Hepatocyte (in vitro differentiated cells): ENCODE results near the gene SCYGR4. TPM values are rescaled to one million over a fixed set of nuclear protein-coding genes. Genes with fewer than 3 reads are reported as not detected.

ENCODE experiments used
- polyA plus RNA-seq: library from polyadenylated mRNA; unstranded; fragments of >200 nt; fragmentation: Nextera tagmentation; extraction: Ambion mirVana; gene quantifications from 2 replicates; pipeline ENCODE4 v1.2.1, GENCODE V29; 2016
- total RNA-seq: library from RNA; depleted of rRNA; stranded (reverse); fragments of >200 nt; gene quantifications from 2 replicates; pipeline ENCODE4 v1.2.3, GENCODE V29; 2014

Gene SCYGR4
- total and polyA plus RNA-seq, 2 experiments from 2014 or later, result not detected

Other genes with a start within 250 kb of the SCYGR4 start
- gene TM4SF20, start 238.2 kb upstream of the SCYGR4 start, total RNA-seq, result 44.6 and 46.6 TPM in 2 replicates
- 9.3 and 14.2 TPM in 2 replicates for gene TM4SF20, start 238.2 kb upstream of the SCYGR4 start, polyA plus RNA-seq
- gene SCYGR1, start 229.5 kb upstream of the SCYGR4 start, total RNA-seq, result not detected in 2 replicates
- gene SCYGR1, start 229.5 kb upstream of the SCYGR4 start, polyA plus RNA-seq, result not detected in 2 replicates
- 86.4 and 91.6 TPM in 2 replicates for gene AGFG1, start 145.3 kb upstream of the SCYGR4 start, total RNA-seq
- gene AGFG1, start 145.3 kb upstream of the SCYGR4 start, polyA plus RNA-seq, result 54.4 and 62.4 TPM in 2 replicates
- not detected in 2 replicates for gene SCYGR2, start 18.6 kb upstream of the SCYGR4 start, total RNA-seq
- gene SCYGR2, start 18.6 kb upstream of the SCYGR4 start, polyA plus RNA-seq, result not detected in 2 replicates
- gene SCYGR3, start 2.7 kb upstream of the SCYGR4 start, total RNA-seq, result not detected in 2 replicates
- gene SCYGR3, start 2.7 kb upstream of the SCYGR4 start, polyA plus RNA-seq, result not detected in 2 replicates
- gene SCYGR5, start 49.3 kb downstream of the SCYGR4 start, total RNA-seq, result not detected in 2 replicates
- not detected in 2 replicates for gene SCYGR5, start 49.3 kb downstream of the SCYGR4 start, polyA plus RNA-seq
- 19.7 and 21.8 TPM in 2 replicates for gene SLC19A3, start 100.5 kb downstream of the SCYGR4 start, total RNA-seq
- 13.8 and 15.5 TPM in 2 replicates for gene SLC19A3, start 100.5 kb downstream of the SCYGR4 start, polyA plus RNA-seq
- gene SCYGR6, start 107.3 kb downstream of the SCYGR4 start, total RNA-seq, result not detected in 2 replicates
- gene SCYGR6, start 107.3 kb downstream of the SCYGR4 start, polyA plus RNA-seq, result not detected in 2 replicates
- not detected in 2 replicates for gene SCYGR7, start 110.8 kb downstream of the SCYGR4 start, total RNA-seq
- gene SCYGR7, start 110.8 kb downstream of the SCYGR4 start, polyA plus RNA-seq, result not detected in 2 replicates
- gene SCYGR8, start 128.4 kb downstream of the SCYGR4 start, total RNA-seq, result not detected in 2 replicates
- not detected in 2 replicates for gene SCYGR8, start 128.4 kb downstream of the SCYGR4 start, polyA plus RNA-seq
- gene CCL20, start 196.3 kb downstream of the SCYGR4 start, total RNA-seq, result 70.2 and 112 TPM in 2 replicates
- gene CCL20, start 196.3 kb downstream of the SCYGR4 start, polyA plus RNA-seq, result 80.0 and 112 TPM in 2 replicates